Neuronal stem cell (in vitro differentiated cells): Measurements from ENCODE around the gene COL19A1.

Experiments used
- DNase-seq: peaks from one replicate; pipeline ENCODE4 v3.0.0-alpha.2; 2013; ENCODE audit warnings: low spot score
- H2AFZ ChIP-seq: one replicate; pipeline ENCODE4 v1.6.1; 2013; ENCODE audit warnings: mild to moderate bottlenecking, low read length, inconsistent platforms
- H2AK5ac ChIP-seq: 2 replicates; pipeline ENCODE4 v1.6.1; 2013; ENCODE audit warnings: low read depth, mild to moderate bottlenecking, inconsistent platforms, low read length, moderate library complexity, mixed read lengths
- H2BK120ac ChIP-seq: 2 replicates; pipeline ENCODE4 v1.6.1; 2013; ENCODE audit warnings: low read depth, mild to moderate bottlenecking, inconsistent platforms, low read length, moderate library complexity, mixed read lengths
- H2BK12ac ChIP-seq: one replicate; pipeline ENCODE4 v1.6.1; 2013; ENCODE audit warnings: low read length, inconsistent platforms
- H2BK15ac ChIP-seq: 2 replicates; pipeline ENCODE4 v1.6.1; 2013; ENCODE audit warnings: mild to moderate bottlenecking, low read length, inconsistent platforms, mixed read lengths
- H2BK5ac ChIP-seq: one replicate; pipeline ENCODE4 v1.6.1; 2013; ENCODE audit warnings: inconsistent platforms, mild to moderate bottlenecking, low read length, moderate library complexity
- H3K14ac ChIP-seq: one replicate; pipeline ENCODE4 v1.6.1; 2013; ENCODE audit warnings: low read length, inconsistent platforms
- H3K18ac ChIP-seq: 2 replicates; pipeline ENCODE4 v1.6.1; 2013; ENCODE audit warnings: low read length, inconsistent platforms
- H3K23ac ChIP-seq: 2 replicates; pipeline ENCODE4 v1.6.1; 2013; ENCODE audit warnings: low read depth, mild to moderate bottlenecking, mixed read lengths, low read length, inconsistent platforms; ENCODE audit not compliant: poor library complexity
- H3K27ac ChIP-seq: replicated peaks from 3 replicates; pipeline ENCODE4 v1.5.1; 2013; ENCODE audit warnings: low read length, inconsistent platforms
- H3K27me3 ChIP-seq, 3 experiments: 2 replicates each; pipeline ENCODE4 v1.6.1; 2013; ENCODE audit warnings: low read length in 3 of 3, mild to moderate bottlenecking in 2 of 3, inconsistent platforms in 1 of 3, low read depth in 1 of 3, mixed read lengths in 1 of 3, moderate library complexity in 1 of 3; ENCODE audit not compliant: control insufficient read depth in 3 of 3, insufficient read depth in 3 of 3
- H3K36me3 ChIP-seq, 2 donors: replicated peaks in 1 of 2; 2 replicates each; pipeline ENCODE4 v1.6.1; 2013; ENCODE audit warnings: low read length in 2 of 2; ENCODE audit not compliant: control insufficient read depth in 2 of 2, insufficient read depth in 2 of 2
- H3K4ac ChIP-seq: 2 replicates; pipeline ENCODE4 v1.6.1; 2013; ENCODE audit warnings: inconsistent platforms, mild to moderate bottlenecking, low read length, moderate library complexity
- H3K4me1 ChIP-seq, 2 donors: 1 replicate in 1 of 2; 2 replicates in 1 of 2; pipeline ENCODE4 v1.6.1; 2013; ENCODE audit warnings: low read length in 2 of 2, low read depth in 1 of 2; ENCODE audit not compliant: control insufficient read depth in 2 of 2, insufficient read depth in 1 of 2
- H3K4me2 ChIP-seq: one replicate; pipeline ENCODE4 v1.6.1; 2013; ENCODE audit warnings: mild to moderate bottlenecking, low read length, inconsistent platforms; ENCODE audit not compliant: insufficient read depth, poor library complexity, severe bottlenecking
- H3K4me3 ChIP-seq, 2 donors: 2 replicates each; pipeline ENCODE4 v1.5.1; 2013; ENCODE audit warnings: low read length in 2 of 2, mild to moderate bottlenecking in 2 of 2, inconsistent platforms in 1 of 2, moderate library complexity in 1 of 2
- H3K79me1 ChIP-seq: one replicate; pipeline ENCODE4 v1.6.1; 2013; ENCODE audit warnings: low read depth, mild to moderate bottlenecking, inconsistent platforms, low read length, moderate library complexity
- H3K9ac ChIP-seq: one replicate; pipeline ENCODE4 v1.6.1; 2013; ENCODE audit warnings: mild to moderate bottlenecking, low read depth, low read length, inconsistent platforms; ENCODE audit not compliant: poor library complexity
- H3K9me3 ChIP-seq, 2 donors: replicated peaks in 1 of 2; 2 replicates each; pipeline versions ENCODE3 to v1.6.1; 2013; ENCODE audit warnings: low read length in 2 of 2, mild to moderate bottlenecking in 2 of 2, inconsistent platforms in 1 of 2, low read depth in 1 of 2, mixed read lengths in 1 of 2, moderate library complexity in 1 of 2; ENCODE audit not compliant: control insufficient read depth in 2 of 2, insufficient read depth in 1 of 2
- H4K8ac ChIP-seq: one replicate; pipeline ENCODE4 v1.6.1; 2013; ENCODE audit warnings: low read depth, mild to moderate bottlenecking, inconsistent platforms, low read length, moderate library complexity
- H4K91ac ChIP-seq: one replicate; pipeline ENCODE4 v1.6.1; 2013; ENCODE audit warnings: low read length, low read depth, mild to moderate bottlenecking, inconsistent platforms; ENCODE audit not compliant: poor library complexity
- WGBS, 2 donors: extraction: QIAGEN DNeasy Blood & Tissue Kit; methylation state at CpG; one replicate each; pipeline ENCODE4 v1.1.7; 2013; ENCODE audit warnings: missing lambda C conversion rate in 2 of 2, mixed read lengths in 1 of 2; ENCODE audit not compliant: insufficient read length in 2 of 2, insufficient replicate concordance in 1 of 2; ENCODE audit errors: extremely low coverage in 2 of 2; 5-methylcytosine and 5-hydroxymethylcytosine counted together

COL19A1 gene

GRCh38 chr6:69937402-69938136 lies 71.2 kb downstream of the COL19A1 start:
- no peak overlapping the region for H3K4me3 ChIP-seq
- H2AFZ ChIP-seq: no peak overlapping the region
- no peaks in the 10 kb centered on the region for H3K36me3 ChIP-seq
- no peaks in the 10 kb centered on the region for H3K4me1 ChIP-seq
- no peak overlapping the region for H3K18ac ChIP-seq
- no peak overlapping the region for H2AK5ac ChIP-seq
- H4K8ac ChIP-seq: no peak overlapping the region
- WGBS, 2 donors: no CpG with 5 or more reads among the region's 7 CpGs
- H3K9ac ChIP-seq: no peak overlapping the region
- H2BK5ac ChIP-seq: no peak overlapping the region
- no peaks in the 10 kb centered on the region for H3K27me3 ChIP-seq
- no peak overlapping the region for H2BK12ac ChIP-seq
- H4K91ac ChIP-seq: no peak overlapping the region
- H3K14ac ChIP-seq: no peak overlapping the region
- H3K27ac ChIP-seq: no peak overlapping the region
- no peak overlapping the region for H2BK15ac ChIP-seq
- DNase-seq: no peak
- H3K79me1 ChIP-seq: no peaks in the 10 kb centered on the region
- no peak overlapping the region for H3K23ac ChIP-seq
- H2BK120ac ChIP-seq: no peak overlapping the region
- no peaks in the 10 kb centered on the region for H3K9me3 ChIP-seq
- no peak overlapping the region for H3K4ac ChIP-seq
- no peak overlapping the region for H3K4me2 ChIP-seq

- Histone ChIP-seq H3K27ac (no peak overlapping the region), H3K27me3 (no peaks in the 10 kb centered on the region), H3K4me3 (no peak overlapping the region), H3K4me2 (no peak overlapping the region), H4K8ac (no peak overlapping the region), H2AK5ac (no peak overlapping the region), H3K36me3 (no peaks in the 10 kb centered on the region), H2AFZ (no peak overlapping the region), H3K18ac (no peak overlapping the region), H4K91ac (no peak overlapping the region), H3K79me1 (no peaks in the 10 kb centered on the region), H2BK5ac (no peak overlapping the region), H2BK120ac (no peak overlapping the region), H3K4ac (no peak overlapping the region), H3K4me1 (no peaks in the 10 kb centered on the region), H3K9ac (no peak overlapping the region), H3K9me3 (no peaks in the 10 kb centered on the region), H2BK15ac (no peak overlapping the region), H3K14ac (no peak overlapping the region), H3K23ac (no peak overlapping the region), H2BK12ac (no peak overlapping the region)
- WGBS, 2 donors: no CpG with 5 or more reads among the region's 2 CpGs
- no peak for DNase-seq
Measured at GRCh38 chr6:69942485-69942884, 76.1 kb downstream of the COL19A1 start.

- H3K4me2 ChIP-seq: no peak overlapping the region
- no peak overlapping the region for H2BK12ac ChIP-seq
- no peak overlapping the region for H2BK15ac ChIP-seq
- no peak overlapping the region for H4K8ac ChIP-seq
- no peak overlapping the region for H2AK5ac ChIP-seq
- no peak overlapping the region for H3K23ac ChIP-seq
- DNase-seq: no peak
- H3K79me1 ChIP-seq: no peaks in the 10 kb centered on the region
- H3K9me3 ChIP-seq: no peaks in the 10 kb centered on the region
- H3K36me3 ChIP-seq: no peaks in the 10 kb centered on the region
- H4K91ac ChIP-seq: no peak overlapping the region
- H3K14ac ChIP-seq: no peak overlapping the region
- H3K4ac ChIP-seq: no peak overlapping the region
- no peak overlapping the region for H2BK120ac ChIP-seq
- no peak overlapping the region for H3K4me3 ChIP-seq
- H3K9ac ChIP-seq: no peak overlapping the region
- WGBS, 2 donors: 75 to 86% methylated on average over 1 of the region's 1 CpG
- H3K4me1 ChIP-seq: no peaks in the 10 kb centered on the region
- H3K18ac ChIP-seq: no peak overlapping the region
- no peak overlapping the region for H2BK5ac ChIP-seq
- no peak overlapping the region for H3K27ac ChIP-seq
- no peak overlapping the region for H2AFZ ChIP-seq
- no peaks in the 10 kb centered on the region for H3K27me3 ChIP-seq
Measured at GRCh38 chr6:69945192-69945591, 78.8 kb downstream of the COL19A1 start.

DNA sequence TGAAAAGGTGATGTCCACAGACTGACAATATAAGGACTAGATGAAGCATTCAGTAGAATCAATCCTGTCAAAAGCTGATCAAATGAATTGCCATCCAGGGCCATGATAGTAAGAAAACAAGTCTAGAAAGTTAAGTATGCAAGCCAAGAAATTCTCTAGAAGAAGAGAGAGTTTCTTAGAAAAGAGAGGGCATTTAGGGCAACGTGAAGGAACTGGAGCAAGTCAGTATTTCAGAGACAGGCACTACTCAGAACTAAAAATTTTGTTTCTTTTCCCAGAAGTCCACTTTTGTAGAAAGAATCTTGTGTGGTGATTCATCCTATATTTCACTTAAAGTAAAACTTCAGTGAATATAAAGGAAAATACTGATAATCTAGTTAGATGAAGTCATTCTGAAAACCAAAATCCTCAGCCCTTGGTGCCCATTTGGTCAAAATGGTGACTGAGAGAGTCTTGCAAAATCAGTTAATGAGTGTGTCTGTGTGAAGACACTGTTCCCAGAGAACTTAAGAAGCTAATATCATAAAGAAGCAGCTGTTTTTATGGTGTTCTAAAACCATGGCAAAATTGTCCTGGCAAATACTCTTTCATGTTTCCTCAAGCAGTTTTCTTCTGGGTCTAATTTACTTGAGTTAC lies 82.2 kb downstream of the COL19A1 start:
- Histone ChIP-seq H3K79me1 (no peaks in the 10 kb centered on the region), H3K9me3 (no peaks in the 10 kb centered on the region), H3K23ac (no peak overlapping the region), H3K36me3 (no peaks in the 10 kb centered on the region), H2BK5ac (no peak overlapping the region), H3K27ac (no peak overlapping the region), H3K9ac (no peak overlapping the region), H2BK12ac (no peak overlapping the region), H4K91ac (no peak overlapping the region), H3K4me1 (peaks cover 0 to 2% of the 10 kb centered on the region in 2 donors), H2BK15ac (no peak overlapping the region), H3K4ac (no peak overlapping the region), H2AK5ac (no peak overlapping the region), H3K27me3 (no peaks in the 10 kb centered on the region), H3K4me2 (no peak overlapping the region), H2BK120ac (no peak overlapping the region), H2AFZ (no peak overlapping the region), H3K18ac (no peak overlapping the region), H3K14ac (no peak overlapping the region), H4K8ac (no peak overlapping the region), H3K4me3 (no peak overlapping the region)
- WGBS, 2 donors: no CpG with 5 or more reads among the region's 1 CpG
- DNase-seq: no peak
